Non-pigmented ciliary epithelial cell (primary cell): ENCODE results near the gene SLC39A11.
"Not testable (repeated sequence)": the region's sequence is repeated elsewhere in the genome, so short reads cannot be mapped to it uniquely, and the experiment has no call there.

Experiments
- DNase-seq: peaks from one replicate; pipeline ENCODE4 v3.0.0-alpha.2; 2010; ENCODE audit warnings: low read depth

Gene SLC39A11

GRCh38 chr17:72832306-72832705 lies 260.2 kb downstream of the SLC39A11 start:
- no peak for DNase-seq

GRCh38 chr17:72829883-72830282 lies 262.6 kb downstream of the SLC39A11 start:
- no peak for DNase-seq

GRCh38 chr17:72826602-72827001 lies 265.9 kb downstream of the SLC39A11 start:
- DNase-seq: peak; percentile 35

- not testable (repeated sequence) for DNase-seq
Observed at GRCh38 chr17:72826059-72826458, 266.4 kb downstream of the SLC39A11 start.

- no peak for DNase-seq
Observed at GRCh38 chr17:72825218-72825617, 267.3 kb downstream of the SLC39A11 start.

- DNase-seq: not testable (repeated sequence)
Observed at GRCh38 chr17:72824267-72824666, 268.2 kb downstream of the SLC39A11 start.

GRCh38 chr17:72822358-72823023 lies 270.0 kb downstream of the SLC39A11 start:
- no peak for DNase-seq

GRCh38 chr17:72816406-72816805 lies 276.1 kb downstream of the SLC39A11 start:
- no peak for DNase-seq

GRCh38 chr17:72813481-72813880 lies 279.0 kb downstream of the SLC39A11 start:
- no peak for DNase-seq

- DNase-seq: no peak
Observed at GRCh38 chr17:72812823-72813222, 279.7 kb downstream of the SLC39A11 start.

GRCh38 chr17:72811976-72812687 lies 280.4 kb downstream of the SLC39A11 start:
- no peak for DNase-seq

GRCh38 chr17:72810991-72811508 lies 281.4 kb downstream of the SLC39A11 start:
- DNase-seq: no peak

GRCh38 chr17:72806011-72806410 lies 286.5 kb downstream of the SLC39A11 start:
- DNase-seq: peak; percentile 30

- DNase-seq: no peak
Observed at GRCh38 chr17:72804949-72805707, 287.4 kb downstream of the SLC39A11 start.

- no peak for DNase-seq
Observed at GRCh38 chr17:72802726-72803125, 289.8 kb downstream of the SLC39A11 start.

GRCh38 chr17:72797142-72797541 lies 295.3 kb downstream of the SLC39A11 start:
- no peak for DNase-seq

- no peak for DNase-seq
Observed at GRCh38 chr17:72795941-72796340, 296.5 kb downstream of the SLC39A11 start.

GRCh38 chr17:72794152-72794551 lies 298.3 kb downstream of the SLC39A11 start:
- no peak for DNase-seq

GRCh38 chr17:72792771-72793170 lies 299.7 kb downstream of the SLC39A11 start:
- DNase-seq: no peak

GRCh38 chr17:72790190-72790589 lies 302.3 kb downstream of the SLC39A11 start:
- DNase-seq: no peak

- no peak for DNase-seq
Observed at GRCh38 chr17:72789711-72790110, 302.8 kb downstream of the SLC39A11 start.

- DNase-seq: no peak
Observed at GRCh38 chr17:72788950-72789585, 303.4 kb downstream of the SLC39A11 start.
